ENCODE results near the gene ASTN2.

GRCh38 chr9:116447934-116448333, 966.9 kb downstream of the ASTN2 start:
- TF ChIP-seq CTCF (IDR thresholded peaks at IDR 0.05; ENCODE audit: low read depth, low read length, poor library complexity, severe bottlenecking) (no peak), EZH2phosphoT487 (IDR thresholded peaks at IDR 0.05; ENCODE audit: borderline replicate concordance, low read length) (no peak)

Measured in DOHH2 (cell line).